ENCODE data around the gene BRIP1. TPM values are rescaled to one million over a fixed set of nuclear protein-coding genes. Genes with fewer than 3 reads are reported as not detected.

BRIP1 gene
- total RNA-seq, 1 experiment from 2014 or later, result 20.2 TPM

GRCh38 chr17:61716225-61716829, 147.0 kb downstream of the BRIP1 start:
- Histone ChIP-seq H4K5ac (ENCODE audit: insufficient read length, low read depth, low read length) (no peak overlapping the region), H2BK12ac (ENCODE audit: insufficient read length, low read depth, low read length) (no peak overlapping the region), H4K20me1 (ENCODE audit: control insufficient read depth, insufficient read depth, insufficient read length) (no peaks in the 10 kb centered on the region), H3K9ac (ENCODE audit: extremely low read depth, insufficient read length, low read length) (no peak overlapping the region), H3K23ac (ENCODE audit: insufficient read length, low read depth, low read length) (no peak overlapping the region), H2BK120ac (ENCODE audit: low read depth, low read length, poor library complexity, severe bottlenecking) (no peak overlapping the region), H2AFZ (ENCODE audit: low read length) (no peak overlapping the region), H4K91ac (ENCODE audit: insufficient read length, low read depth, low read length) (no peak overlapping the region), H3K4me1 (ENCODE audit: insufficient read depth, low read length) (no peaks in the 10 kb centered on the region), H3K4ac (ENCODE audit: low read depth, low read length) (no peak overlapping the region), H3K4me2 (ENCODE audit: insufficient read depth, insufficient read length, low read length) (no peak overlapping the region), H3K79me2 (ENCODE audit: insufficient read depth, low read length) (no peaks in the 10 kb centered on the region), H3K14ac (ENCODE audit: insufficient read depth, low read length) (no peak overlapping the region), H3K18ac (ENCODE audit: insufficient read length, low read depth, low read length) (no peak overlapping the region), H2BK20ac (ENCODE audit: low read depth, low read length, poor library complexity, severe bottlenecking) (no peak overlapping the region), H2BK15ac (ENCODE audit: low read depth, low read length) (no peak overlapping the region), H2AK5ac (ENCODE audit: insufficient read length, low read length) (no peak overlapping the region), H3K27ac (ENCODE audit: insufficient read length, low read depth, low read length) (no peak overlapping the region), H3T11ph (ENCODE audit: low read length) (no peak overlapping the region), H3K27me3 (ENCODE audit: insufficient read depth, low read length) (no peaks in the 10 kb centered on the region), H4K8ac (replicated peaks; ENCODE audit: insufficient read length, low read depth, low read length) (no peak overlapping the region), H3K79me1 (ENCODE audit: insufficient read depth, low read depth, low read length, poor library complexity, severe bottlenecking) (no peaks in the 10 kb centered on the region), H3K23me2 (ENCODE audit: insufficient read length, low read depth, low read length, poor library complexity, severe bottlenecking) (no peaks in the 10 kb centered on the region), H3K56ac (ENCODE audit: insufficient read length, low read depth, low read length) (no peak overlapping the region), H2BK5ac (ENCODE audit: insufficient read length, low read length) (no peak overlapping the region), H3K9me3 (ENCODE audit: control insufficient read depth, low read depth, low read length) (no peaks in the 10 kb centered on the region)
- Mint-ChIP-seq H3K27ac (no peak overlapping the region), H3K4me1 (no peaks in the 10 kb centered on the region), H3K4me3 (no peak overlapping the region), H3K27me3 (ENCODE audit: low read depth) (no peaks in the 10 kb centered on the region), H3K9me3 (peaks cover 18 to 19% of the 10 kb centered on the region in 2 experiments), H3K36me3 (ENCODE audit: insufficient read depth in 1 of 3, low read depth in 3 of 3) (peaks cover 28 to 49% (median 29%) of the 10 kb centered on the region in 3 experiments)
- no CpG with 5 or more reads among the region's 1 CpG for whole genome bisulfite sequencing (ENCODE audit: extremely low coverage, insufficient read length, low lambda C conversion rate)
- no peak for TF ChIP-seq CTCF (conservative IDR thresholded peaks at IDR 0.05)
- no peak for DNase-seq
